GM12892 (cell line): ENCODE results near the gene APPL2. TPM values are rescaled to one million over a fixed set of nuclear protein-coding genes. Genes with fewer than 3 reads are reported as not detected.
A peak's percentile ranks its signal among the peaks of the same experiment; 100 is the strongest.

Experiments
- DNase-seq: peaks from one replicate; pipeline ENCODE4 v3.0.0; 2011; ENCODE audit not compliant: insufficient read length
- FAIRE-seq: peaks from 2 replicates; lab custom pipeline; 2011; peaks lifted over from hg19 to GRCh38; lab: Jason Lieb, UNC
- POLR2A ChIP-seq: IDR thresholded peaks from 2 replicates; pipeline ENCODE4 v1.6.1; 2011; ENCODE audit warnings: low read depth, low read length, control low read depth
- POLR2AphosphoS5 ChIP-seq: IDR thresholded peaks from 2 replicates; pipeline ENCODE4 v1.6.1; 2011; ENCODE audit warnings: low read depth, low read length, control low read depth
- TAF1 ChIP-seq: IDR thresholded peaks from 2 replicates; pipeline ENCODE4 v1.6.1; 2011; ENCODE audit warnings: low read depth, mild to moderate bottlenecking, control low read depth, low read length, borderline replicate concordance
- polyA plus RNA-seq: library from polyadenylated mRNA; unstranded; fragments of >200 nt; gene quantifications from one replicate; pipeline ENCODE4 v1.2.1, GENCODE V29; 2012; ENCODE audit warnings: missing spikeins, inconsistent platforms; ENCODE audit not compliant: missing spikeins

APPL2 gene, protein sequence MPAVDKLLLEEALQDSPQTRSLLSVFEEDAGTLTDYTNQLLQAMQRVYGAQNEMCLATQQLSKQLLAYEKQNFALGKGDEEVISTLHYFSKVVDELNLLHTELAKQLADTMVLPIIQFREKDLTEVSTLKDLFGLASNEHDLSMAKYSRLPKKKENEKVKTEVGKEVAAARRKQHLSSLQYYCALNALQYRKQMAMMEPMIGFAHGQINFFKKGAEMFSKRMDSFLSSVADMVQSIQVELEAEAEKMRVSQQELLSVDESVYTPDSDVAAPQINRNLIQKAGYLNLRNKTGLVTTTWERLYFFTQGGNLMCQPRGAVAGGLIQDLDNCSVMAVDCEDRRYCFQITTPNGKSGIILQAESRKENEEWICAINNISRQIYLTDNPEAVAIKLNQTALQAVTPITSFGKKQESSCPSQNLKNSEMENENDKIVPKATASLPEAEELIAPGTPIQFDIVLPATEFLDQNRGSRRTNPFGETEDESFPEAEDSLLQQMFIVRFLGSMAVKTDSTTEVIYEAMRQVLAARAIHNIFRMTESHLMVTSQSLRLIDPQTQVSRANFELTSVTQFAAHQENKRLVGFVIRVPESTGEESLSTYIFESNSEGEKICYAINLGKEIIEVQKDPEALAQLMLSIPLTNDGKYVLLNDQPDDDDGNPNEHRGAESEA
- 6.7 TPM for polyA plus RNA-seq

DNA sequence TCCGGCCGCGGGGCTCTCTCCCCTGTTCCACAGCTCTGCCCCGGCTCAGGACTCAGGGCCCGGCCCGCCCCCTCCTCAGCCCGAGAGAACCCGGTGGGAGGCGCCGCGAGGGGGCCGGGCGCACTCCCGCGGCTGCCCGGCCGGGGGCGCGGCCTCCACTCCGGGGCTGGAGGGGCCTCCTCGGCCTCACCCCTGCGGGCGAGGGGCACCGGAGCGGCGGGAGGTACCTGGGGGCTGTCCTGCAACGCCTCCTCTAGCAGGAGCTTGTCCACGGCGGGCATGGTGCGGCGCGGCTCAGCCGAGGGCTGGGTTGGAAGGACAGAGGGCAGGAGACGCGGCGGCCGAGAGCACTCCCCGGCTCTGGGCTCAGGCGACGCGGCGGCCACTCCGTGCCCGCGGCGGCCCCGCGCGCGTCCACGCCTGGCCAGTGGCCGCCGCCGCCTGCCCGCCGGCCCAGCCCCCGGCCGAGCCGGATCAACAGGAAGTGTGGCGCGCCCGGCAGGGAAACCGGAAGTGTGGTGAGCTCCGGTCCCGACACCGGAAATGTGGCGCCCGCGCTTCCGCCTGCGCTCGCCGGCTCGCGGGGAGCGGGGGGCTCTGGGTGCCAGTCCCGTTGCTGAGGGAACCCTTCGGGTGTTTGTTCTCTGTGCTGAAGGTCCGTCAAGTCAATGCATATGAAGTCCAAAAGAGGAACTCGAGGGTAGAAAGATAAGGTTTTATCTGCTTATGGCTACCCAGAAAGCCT lies at the start of gene APPL2:
Gene APPL2 (minus strand): TSS at position 443 of the 745 bp plus-strand sequence. CDS start 162 bp downstream, at position 281.
- TF ChIP-seq POLR2A: peak; percentile 75
- TF ChIP-seq POLR2AphosphoS5: peak; percentile 60
- TF ChIP-seq TAF1: peak; percentile 48; the same call in 1 of the 2 replicates
- FAIRE-seq (peak; percentile 90), DNase-seq (peak; percentile 92)

- TF ChIP-seq POLR2A (no peak), POLR2AphosphoS5 (no peak), TAF1 (no peak)
- FAIRE-seq: no peak
- DNase-seq: no peak
Observed at GRCh38 chr12:105285378-105285777, 49.4 kb upstream of the APPL2 start.

GRCh38 chr12:105281694-105282049 lies 45.7 kb upstream of the APPL2 start:
- TF ChIP-seq POLR2AphosphoS5: no peak
- no peak for TF ChIP-seq POLR2A
- TF ChIP-seq TAF1: no peak
- DNase-seq: no peak
- FAIRE-seq: no peak

DNA sequence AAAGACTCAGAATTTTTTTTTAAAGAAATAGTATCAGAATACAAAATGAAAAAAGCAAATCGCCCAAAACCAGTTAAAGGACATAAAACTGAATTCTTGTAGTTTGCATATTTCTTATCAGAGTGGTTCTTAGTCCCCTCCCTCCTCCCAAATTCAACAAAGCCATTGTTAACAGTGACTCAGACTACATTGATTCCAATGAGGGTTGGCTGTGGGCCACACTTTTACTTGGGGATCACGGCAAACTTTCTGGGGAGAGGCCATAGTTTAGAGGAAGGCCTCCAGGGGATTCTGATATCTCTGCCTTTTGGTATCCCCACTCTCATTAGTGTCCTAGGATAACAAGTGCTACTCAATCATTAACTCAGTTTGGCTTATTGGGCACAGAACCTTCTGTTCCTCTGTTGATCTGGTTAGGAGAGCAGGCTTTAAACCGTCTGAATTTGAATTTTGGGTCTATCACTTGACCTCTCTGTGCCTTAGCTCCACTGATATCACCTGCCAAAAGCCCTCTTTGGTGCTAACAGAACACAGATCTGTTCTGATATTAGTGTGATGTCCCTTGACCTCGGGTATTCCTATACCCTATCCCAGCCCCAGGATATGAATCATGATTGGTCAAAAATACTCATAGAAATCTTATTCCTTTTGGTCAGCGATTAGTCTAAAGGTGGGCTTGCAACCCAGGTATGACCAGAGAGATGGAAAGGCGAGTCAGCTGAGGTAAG lies 45.2 kb upstream of the APPL2 start:
- FAIRE-seq (no peak), DNase-seq (no peak)
- TF ChIP-seq TAF1 (no peak), POLR2AphosphoS5 (no peak), POLR2A (no peak)

GRCh38 chr12:105279460-105280056 lies 43.6 kb upstream of the APPL2 start:
- DNase-seq (no peak), FAIRE-seq (peak; percentile 5)
- TF ChIP-seq TAF1 (no peak), POLR2AphosphoS5 (no peak), POLR2A (no peak)

GRCh38 chr12:105278043-105278697 lies 42.2 kb upstream of the APPL2 start:
- TF ChIP-seq POLR2A (no peak), POLR2AphosphoS5 (no peak), TAF1 (no peak)
- FAIRE-seq (no peak), DNase-seq (no peak)

- FAIRE-seq: no peak
- DNase-seq: no peak
- TF ChIP-seq POLR2AphosphoS5 (no peak), POLR2A (no peak), TAF1 (no peak)
Observed at GRCh38 chr12:105275997-105276733, 40.2 kb upstream of the APPL2 start.

DNA sequence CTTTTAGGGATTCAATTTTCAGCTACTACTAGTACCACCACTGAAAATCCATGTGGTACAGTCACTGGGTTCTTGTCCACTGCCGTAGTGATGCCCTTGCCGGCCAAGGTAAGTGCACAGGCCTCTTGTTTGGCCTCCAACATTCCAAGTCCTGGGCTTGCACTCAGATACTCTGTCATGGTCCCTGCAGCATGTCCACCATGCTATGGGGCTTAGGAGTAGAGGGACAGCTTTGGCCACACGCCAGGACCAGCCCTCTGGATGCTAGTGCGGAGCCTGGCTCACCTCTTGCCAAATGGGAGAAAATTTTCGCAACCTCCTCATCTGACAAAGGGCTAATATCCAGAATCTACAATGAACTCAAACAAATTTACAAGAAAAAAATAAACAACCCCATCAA lies 38.6 kb upstream of the APPL2 start:
- no peak for FAIRE-seq
- no peak for TF ChIP-seq POLR2AphosphoS5
- TF ChIP-seq POLR2A: no peak
- TF ChIP-seq TAF1: no peak
- no peak for DNase-seq

DNA sequence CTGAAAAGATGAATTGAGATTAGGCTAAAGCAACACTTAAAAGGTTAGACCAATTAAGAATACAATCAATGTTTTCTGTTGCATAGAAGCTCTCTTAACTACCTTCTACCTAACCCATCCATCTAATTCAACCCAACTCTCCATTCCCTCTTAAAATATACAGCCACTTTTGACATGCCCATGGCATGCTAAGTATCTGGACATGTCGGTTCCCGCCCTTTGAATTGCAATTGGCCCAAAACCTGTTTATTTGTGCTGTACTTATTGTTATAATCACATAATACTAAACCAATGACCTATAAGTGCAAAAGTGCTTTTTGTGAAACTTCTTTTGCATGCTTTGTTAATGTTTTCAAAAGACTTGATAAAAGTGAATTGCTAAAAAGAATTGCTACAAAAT lies 37.6 kb upstream of the APPL2 start:
- no peak for DNase-seq
- FAIRE-seq: no peak
- no peak for TF ChIP-seq POLR2AphosphoS5
- TF ChIP-seq TAF1: no peak
- TF ChIP-seq POLR2A: no peak

DNA sequence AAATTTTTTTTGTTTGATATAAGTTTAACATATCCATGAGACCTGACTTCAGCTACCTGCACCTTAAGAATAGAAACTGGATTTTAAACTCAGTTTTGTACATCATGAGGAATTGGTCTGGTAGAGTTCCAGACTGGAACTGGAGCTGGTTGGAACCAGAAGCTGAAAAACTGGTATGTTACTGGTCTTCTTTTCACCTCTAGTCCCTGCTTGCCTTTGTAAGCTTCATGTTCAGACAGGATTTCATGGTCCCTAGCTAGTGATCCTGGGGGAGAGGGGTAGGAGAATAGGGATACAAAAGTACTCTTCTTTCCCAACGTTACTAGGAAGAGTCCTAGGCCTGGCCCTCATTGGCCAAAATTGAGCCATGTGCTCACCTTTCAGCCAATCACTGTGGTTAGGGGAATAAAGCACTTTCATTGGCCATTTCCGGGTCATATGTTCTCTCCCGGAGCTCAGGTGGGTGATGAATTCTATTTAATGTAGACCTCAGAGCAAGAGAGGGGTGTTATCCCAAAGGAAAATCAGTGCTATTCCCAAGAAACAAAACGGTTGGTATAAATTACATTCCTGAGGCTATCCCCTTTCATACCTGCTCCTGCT lies 36.9 kb upstream of the APPL2 start:
- no peak for TF ChIP-seq POLR2AphosphoS5
- TF ChIP-seq TAF1: no peak
- TF ChIP-seq POLR2A: no peak
- no peak for FAIRE-seq
- no peak for DNase-seq
